Stimulated activated CD4-positive, alpha-beta T cell treated with anti-CD3 and anti-CD28 coated beads, Interleukin-15, amount 100 ng/mL, for 24 hours (primary cell): ENCODE results near the gene LFNG.
A peak's percentile ranks its signal among the peaks of the same experiment; 100 is the strongest.

Experiments used
- DNase-seq: peaks from one replicate; pipeline ENCODE4 v3.0.0-alpha.2; 2020

Gene LFNG

GRCh38 chr7:2518737-2519118 is 846 bp upstream of the LFNG start:
- no peak for DNase-seq

GRCh38 chr7:2520131-2520760 is 672 bp downstream of the LFNG start:
- DNase-seq: peak; percentile 56

- DNase-seq: no peak
Observed at GRCh38 chr7:2520761-2521290, 1.3 kb downstream of the LFNG start.

GRCh38 chr7:2521341-2521745 is 1.8 kb downstream of the LFNG start:
- DNase-seq: peak; percentile 37

- DNase-seq: peak; percentile 85
Observed at GRCh38 chr7:2521952-2522591, 2.5 kb downstream of the LFNG start.

GRCh38 chr7:2522780-2523433 is 3.3 kb downstream of the LFNG start:
- DNase-seq: peak; percentile 60

- DNase-seq: no peak
Observed at GRCh38 chr7:2523461-2523936, 3.9 kb downstream of the LFNG start.

- DNase-seq: no peak
Observed at GRCh38 chr7:2523941-2524807, 4.6 kb downstream of the LFNG start.

- no peak for DNase-seq
Observed at GRCh38 chr7:2524808-2525657, 5.5 kb downstream of the LFNG start.

- no peak for DNase-seq
Observed at GRCh38 chr7:2525658-2526630, 6.4 kb downstream of the LFNG start.

- DNase-seq: no peak
Observed at GRCh38 chr7:2526659-2527504, 7.3 kb downstream of the LFNG start.

GRCh38 chr7:2527505-2528467 is 8.2 kb downstream of the LFNG start:
- DNase-seq: peak; percentile 69

GRCh38 chr7:2528481-2529095 is 9.0 kb downstream of the LFNG start:
- peak; percentile 1 for DNase-seq

- peak; percentile 62 for DNase-seq
Observed at GRCh38 chr7:2529161-2530070, 9.8 kb downstream of the LFNG start.

GRCh38 chr7:2530071-2530987 is 10.8 kb downstream of the LFNG start:
- peak; percentile 80 for DNase-seq
